Glomerular endothelial cell (primary cell): ENCODE results near the gene APOA1. TPM values are rescaled to one million over a fixed set of nuclear protein-coding genes. Genes with fewer than 3 reads are reported as not detected.

Experiments
- DNase-seq: peaks from one replicate; pipeline ENCODE4 v3.0.0-alpha.2; 2011; ENCODE audit warnings: low read depth, low spot score; ENCODE audit errors: extremely low read depth
- total RNA-seq: library from RNA; depleted of rRNA; stranded (reverse); fragments of >200 nt; gene quantifications from 2 replicates; pipeline ENCODE4 v1.2.3, GENCODE V29; 2015

APOA1 gene
- total RNA-seq, 1 donor from 2014 or later: not detected

DNA sequence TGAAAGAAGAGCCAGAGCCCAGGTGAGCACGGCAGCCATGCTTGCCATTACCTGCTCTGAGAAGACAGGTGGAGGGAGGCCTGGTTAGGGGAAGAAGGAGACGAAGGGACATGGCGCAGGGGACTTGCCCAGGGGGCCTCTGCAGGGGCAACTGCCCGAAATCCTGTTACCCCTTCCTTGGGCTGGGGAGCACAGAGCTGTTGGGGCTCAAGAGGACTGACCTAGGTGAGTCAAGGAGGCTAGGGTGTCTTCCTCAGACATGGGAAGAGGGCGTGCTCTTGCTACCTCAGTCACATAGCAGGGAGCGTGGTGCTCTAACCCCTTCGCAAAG is 45.6 kb downstream of the APOA1 start, which contains the start of gene APOA5:
TSS of gene APOA5 (minus strand) at position 67 of the 331 bp plus-strand sequence. CDS start at position 48, 19 bp downstream.
- DNase-seq: no peak

DNA sequence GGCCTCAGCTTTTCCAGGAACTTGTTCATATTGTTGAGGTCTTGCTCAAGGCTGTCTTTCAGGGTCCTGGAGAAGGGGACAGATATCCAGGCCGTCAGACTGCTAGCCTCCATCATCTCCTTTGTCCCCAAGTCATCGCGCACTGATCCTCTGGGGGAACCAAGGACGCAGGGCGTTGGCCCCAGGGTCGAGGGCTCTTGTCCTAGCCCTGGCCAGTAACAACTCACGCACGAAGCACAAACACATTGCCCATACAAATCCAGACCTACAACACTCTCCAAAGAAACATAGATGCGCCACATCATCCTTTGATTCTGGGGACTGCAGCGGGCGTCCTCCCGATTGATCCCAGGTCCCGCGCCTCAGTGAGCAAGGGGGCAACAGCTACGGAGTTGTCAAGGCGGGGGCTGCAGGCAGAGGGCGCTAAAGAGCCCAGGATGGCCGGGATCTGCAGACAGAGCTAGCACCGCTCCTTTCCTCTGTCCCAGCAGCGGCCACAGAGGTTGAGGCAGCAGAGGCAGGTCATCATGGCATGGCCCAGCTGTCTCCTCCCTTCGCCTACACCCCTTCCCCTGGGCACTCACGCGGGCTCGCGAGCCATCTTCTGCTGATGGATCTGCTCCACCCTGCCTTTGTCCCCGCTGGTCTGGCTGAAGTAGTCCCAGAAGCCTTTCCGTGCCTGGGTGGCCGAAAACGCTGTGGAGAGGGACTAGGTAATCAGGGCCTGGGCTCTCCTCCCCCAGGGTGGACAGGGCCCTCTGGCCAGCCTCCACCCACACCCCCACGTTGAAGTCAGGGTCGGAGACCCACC is 46.2 kb downstream of the APOA1 start:
- DNase-seq: no peak

DNA sequence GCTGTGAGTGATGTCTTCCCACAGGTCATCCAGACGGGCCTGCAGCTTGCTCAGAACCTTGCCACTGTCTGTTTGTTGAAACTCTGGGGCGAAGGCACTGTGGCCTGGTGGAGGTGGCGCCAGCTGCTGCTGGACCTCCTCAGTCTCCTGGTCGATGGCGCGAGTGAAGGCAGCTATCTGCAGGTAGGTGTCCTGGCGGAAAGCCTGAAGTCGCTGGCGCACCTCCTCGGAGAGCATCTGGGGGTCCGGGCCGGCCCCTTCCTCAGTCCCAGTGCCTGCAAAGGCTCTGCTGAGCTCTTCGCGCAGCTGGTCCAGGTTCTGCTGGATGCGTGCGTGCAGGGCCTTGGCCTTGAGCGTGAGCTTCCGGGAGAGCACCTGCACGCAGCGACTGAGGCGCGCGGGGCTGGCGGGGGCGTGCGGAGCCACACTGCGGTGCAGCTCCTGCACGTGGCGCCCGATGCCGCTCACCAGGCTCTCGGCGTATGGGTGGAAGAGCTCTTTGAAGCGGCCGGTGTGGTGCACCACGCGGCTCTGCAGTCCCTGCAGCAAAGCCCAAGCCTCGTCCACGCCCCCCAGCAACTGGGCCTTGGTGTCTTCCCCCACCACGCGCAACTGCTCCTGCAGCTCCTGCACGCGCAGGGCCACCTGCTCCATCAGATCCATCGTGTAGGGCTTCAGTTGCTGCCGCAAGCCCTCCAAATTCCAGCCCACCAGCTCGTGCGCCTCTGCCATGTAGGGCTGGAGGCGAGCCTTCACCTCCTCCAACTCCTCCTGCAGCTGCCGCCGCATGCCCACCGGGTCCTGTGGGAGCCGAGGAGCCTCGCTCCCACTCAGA is 47.0 kb downstream of the APOA1 start:
- no peak for DNase-seq

DNA sequence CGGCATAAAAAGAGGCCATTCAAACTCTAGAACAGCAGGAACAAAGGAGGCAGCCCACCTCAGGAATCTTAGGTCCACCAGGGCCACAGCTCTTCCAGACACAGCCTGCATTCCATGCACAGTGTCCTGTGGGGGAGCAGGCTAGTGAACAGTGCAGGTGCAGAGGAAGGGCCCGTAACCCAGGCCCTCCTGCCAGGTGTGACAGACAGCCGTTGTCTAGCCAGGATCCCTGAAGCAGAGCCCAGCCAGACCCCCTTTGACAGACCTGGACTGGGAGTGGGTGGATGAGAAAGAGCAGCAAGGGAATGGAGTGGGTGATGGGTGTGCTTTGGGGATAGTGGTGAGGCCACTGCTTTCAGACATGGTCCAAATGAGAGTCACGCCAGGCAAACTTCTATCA is 48.4 kb downstream of the APOA1 start:
- DNase-seq: no peak

DNA sequence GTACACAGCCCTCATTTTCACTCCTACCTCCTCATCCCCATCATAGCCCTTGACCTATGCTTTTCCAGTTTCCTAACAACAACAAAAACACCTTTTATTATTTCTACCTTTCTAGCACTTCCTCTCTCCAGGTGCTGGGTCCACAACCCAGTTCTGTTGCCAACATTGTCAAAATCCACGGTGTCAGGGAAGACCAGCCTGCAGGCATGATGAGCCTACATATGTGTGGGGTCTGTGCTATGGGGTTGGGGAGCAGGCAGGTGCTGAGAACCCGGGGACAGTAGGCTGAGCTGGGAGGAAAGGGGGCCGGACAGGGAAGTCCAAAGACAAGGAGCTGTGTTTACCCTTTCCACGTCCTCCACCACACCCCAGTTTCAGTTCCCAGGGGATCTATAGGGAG is 48.9 kb downstream of the APOA1 start:
- no peak for DNase-seq

DNA sequence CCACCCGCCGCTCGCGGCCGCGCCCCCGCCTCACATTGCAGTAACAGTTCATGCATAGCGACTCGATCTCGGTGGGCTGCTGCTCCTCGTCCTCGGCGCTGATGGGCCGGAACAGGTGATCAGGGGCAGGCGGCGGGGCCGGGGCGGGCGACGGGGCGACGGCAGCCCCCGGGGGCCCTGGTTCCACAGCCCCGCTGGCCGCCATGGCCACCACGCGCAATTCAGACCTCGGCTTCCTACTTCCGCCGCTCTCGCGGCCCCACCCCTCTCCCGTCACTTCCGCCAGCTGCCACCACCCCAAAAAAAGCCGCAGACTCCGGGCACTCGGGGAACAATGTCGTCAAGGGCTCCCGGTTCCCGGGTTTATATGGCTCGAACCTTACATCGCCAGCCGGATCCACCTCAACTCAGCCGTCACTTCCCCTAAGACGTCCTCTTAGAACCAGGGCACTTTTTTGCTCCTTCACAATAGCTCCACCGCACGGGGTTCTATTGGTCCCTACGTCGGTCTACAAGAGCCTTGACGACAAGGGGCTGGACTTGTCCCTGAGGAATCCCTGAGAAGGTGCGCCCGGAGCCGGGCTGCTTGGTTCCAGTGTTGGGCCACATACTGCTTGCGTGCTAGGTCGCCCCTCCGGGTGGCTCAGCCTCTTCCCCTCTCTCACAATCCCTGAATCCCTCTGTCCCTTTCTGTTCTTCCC is 49.5 kb downstream of the APOA1 start, which contains the start of gene ZPR1:
TSS of gene ZPR1 (minus strand) at position 238 of the 701 bp plus-strand sequence. CDS start at position 205, 33 bp downstream.
- no peak for DNase-seq

DNA sequence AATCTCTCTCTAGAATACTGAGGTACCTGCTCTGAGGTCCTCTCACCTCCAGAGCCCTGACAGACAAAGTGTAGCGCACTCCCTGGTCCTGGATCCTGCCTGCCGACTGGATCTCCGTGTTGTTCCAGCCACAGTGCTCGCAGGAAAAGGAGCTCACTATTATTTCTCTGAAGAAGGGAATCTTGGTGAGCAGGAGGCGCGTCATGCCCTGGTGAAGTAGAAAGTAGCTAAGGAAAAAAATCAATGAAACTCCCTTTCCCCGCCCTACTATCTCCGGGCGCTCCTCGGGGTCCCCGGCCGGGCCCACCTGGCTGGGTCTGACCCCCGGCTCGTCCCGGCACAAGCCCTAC is 50.0 kb downstream of the APOA1 start:
- DNase-seq: no peak

DNA sequence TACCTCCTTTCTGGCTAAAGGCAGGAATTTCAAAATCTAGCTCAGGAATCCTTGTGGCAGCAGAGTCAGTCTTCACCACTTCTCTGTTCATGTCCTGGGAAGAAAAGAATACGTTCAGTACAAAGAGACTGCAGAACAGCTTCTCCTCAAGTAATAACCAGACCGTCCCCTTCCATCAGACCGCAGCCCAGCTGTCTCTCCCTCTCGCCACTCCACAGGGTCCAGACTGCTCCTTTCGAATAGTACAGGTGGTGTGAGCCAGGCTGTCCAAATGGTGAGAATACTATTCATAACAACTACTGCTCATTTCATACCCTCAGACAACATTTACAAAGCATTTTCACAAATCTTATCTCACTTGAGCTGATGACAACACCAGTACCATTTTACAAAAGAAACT is 50.5 kb downstream of the APOA1 start:
- no peak for DNase-seq

DNA sequence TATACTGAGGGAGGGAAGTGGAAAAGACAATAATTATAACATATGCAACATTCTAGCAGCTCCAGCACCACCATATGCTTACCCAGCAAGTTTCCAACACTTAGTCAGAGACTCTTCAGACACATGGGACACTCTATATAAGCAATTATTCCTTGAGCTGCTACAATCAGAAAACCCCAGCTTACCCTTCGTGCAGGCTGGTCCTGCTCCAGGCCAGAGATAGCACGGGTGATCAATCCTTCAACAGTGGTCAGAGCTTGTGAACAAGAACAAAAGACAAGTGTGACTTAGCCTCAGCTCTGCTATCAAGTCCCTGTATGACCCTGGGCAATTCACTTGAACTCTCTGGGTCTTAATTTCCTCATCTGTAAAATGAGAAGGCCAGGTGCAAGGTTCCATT is 51.1 kb downstream of the APOA1 start:
- no peak for DNase-seq

Other genes starting within 250 kb of the APOA1 start
- gene BUD13, start 64.6 kb downstream of the APOA1 start, total RNA-seq: 5.3 and 11.6 TPM in 2 replicates
- 40.6 and 50.9 TPM in 2 replicates for gene ZPR1, start 49.6 kb downstream of the APOA1 start, total RNA-seq
- not detected in 2 replicates for gene APOA5, start 45.7 kb downstream of the APOA1 start, total RNA-seq
- not detected in 2 replicates for gene APOA4, start 14.3 kb downstream of the APOA1 start, total RNA-seq
- gene APOC3, start 7.7 kb downstream of the APOA1 start, total RNA-seq: not detected in 2 replicates